Activated CD8-positive, alpha-beta memory T cell treated with anti-CD3 and anti-CD28 coated beads, Interleukin-2, amount 50 U/mL, for 24 hours (primary cell): ENCODE results near the gene LMTK2.
A peak's percentile ranks its signal among the peaks of the same experiment; 100 is the strongest.

Experiments used
- DNase-seq: peaks from one replicate; pipeline ENCODE4 v3.0.0-alpha.2; 2020; ENCODE audit errors: extremely low read depth

Gene LMTK2

DNA sequence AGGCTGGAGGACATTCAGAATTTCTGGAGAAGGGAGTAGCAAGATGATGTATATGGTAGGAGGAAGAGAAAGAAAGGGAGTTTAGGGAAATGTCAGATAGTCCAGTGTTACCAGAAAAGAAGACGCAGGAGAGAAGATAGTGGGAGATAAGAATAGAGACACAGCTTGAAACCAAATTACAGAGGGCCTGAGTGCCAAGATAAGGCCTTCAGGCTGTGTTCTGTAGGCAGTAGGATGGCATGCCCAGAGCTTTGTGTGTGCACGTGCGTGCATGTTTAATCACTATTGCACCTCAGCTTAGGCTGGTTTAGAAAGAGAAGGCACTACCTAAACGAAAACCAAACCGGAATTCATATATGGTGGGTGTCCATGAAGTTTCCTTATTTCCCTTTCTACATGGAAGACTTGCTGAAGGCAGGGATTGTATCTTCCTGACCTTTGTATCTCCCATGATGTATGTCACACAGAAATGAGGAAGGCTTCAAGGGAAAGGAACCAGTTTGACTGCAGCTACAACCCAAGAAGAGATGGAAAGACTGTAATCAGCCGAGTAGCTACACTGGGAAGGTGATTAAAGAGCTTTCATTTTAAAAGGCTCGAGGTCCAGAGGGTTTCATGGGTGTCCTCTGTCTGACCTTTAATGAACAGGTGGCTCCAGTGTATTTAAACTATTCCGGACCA, 68.7 kb downstream of the LMTK2 start:
- no peak for DNase-seq

DNA sequence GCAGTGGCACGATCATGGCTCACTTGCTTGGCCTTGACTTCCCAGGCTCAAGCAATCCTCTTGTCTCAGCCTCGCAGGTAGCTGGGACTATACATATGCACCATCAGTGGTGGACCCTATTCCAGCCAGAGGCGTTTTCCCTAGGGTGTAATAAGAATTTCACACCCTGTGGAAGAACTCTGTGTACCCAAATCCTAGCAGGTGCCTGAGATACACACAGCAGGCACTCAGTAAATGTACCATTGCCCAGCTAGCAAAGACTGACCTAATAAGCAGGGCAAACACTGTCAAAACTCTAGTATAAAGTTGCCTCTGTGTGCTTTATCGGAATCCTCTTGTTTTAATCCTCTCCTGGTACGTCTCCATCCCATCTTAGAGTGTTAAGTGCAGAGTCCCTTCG, 70.9 kb downstream of the LMTK2 start:
- no peak for DNase-seq

DNA sequence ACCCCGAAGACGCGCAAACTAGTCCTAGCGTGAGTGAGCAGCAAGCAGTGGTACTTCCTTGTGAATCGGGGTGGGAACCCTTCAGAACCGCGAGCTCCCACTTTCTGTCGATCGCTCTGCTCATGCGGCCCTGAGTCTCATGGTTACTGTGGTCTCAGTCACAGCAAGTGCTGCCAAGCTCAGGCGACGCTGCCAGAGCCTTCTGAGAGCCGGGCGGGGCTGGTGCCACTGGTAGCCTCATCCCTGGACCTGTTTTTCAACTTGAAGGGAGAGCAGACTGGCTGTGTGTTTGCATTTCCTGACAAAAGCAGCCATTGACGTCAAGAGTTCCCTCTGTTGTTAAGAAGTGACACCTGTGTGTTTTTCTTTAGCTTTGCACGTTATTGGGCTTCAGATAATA, 71.7 kb downstream of the LMTK2 start:
- DNase-seq, result no peak

DNA sequence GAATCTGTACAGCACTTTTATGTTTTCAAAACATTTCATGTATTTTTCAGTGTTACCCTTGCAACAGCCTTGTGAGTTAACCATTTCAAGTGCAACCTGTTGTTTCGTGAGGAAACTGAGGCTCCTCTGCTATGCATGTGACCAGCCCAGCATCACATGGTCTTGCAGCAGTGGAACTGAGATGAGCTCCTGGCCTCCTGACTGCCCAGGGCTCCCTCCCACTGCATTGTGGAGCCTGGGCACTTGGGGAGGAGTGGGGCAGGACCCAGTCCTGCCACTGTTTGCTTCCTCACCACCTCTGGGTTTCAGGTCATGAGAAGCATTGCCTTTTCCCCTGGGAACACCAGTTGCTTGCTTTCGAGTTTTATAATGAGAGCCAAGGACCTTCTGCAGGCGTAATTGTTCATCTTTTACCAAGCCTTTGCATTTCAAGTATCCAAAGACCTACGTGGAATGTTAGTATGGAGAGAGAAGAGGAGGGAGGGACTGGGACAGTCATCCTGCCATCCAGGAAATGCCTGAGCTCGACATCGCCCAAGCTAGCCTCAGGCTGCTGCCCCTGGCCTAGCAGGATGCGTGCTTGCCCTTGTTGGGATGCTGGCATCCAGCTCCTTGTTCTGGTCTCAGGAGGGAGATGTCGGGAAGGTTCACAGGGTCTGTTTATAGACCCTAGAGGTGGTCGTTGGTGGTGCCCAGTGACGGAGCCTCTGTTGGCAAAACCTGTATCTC, 72.3 kb downstream of the LMTK2 start:
- DNase-seq, result no peak

DNA sequence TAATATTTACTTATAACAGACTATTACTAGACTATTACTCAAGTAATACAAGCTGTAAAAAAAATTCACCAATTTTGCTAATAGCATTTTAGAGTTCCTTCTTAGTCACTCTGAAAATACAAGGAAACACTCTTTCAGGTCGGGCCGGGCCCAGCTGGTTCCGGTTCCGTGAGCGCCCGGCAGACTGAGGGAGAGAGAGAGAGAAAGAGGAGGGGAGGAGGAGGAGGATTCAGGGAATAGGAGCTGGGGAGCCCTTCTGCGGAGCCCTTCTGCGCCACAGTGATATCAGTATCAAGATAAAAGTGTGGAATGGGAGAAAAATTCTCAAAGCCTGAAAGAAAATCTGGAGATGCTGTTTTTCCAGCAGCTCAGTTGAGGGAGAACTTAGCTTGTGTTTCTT, 74.1 kb downstream of the LMTK2 start:
- DNase-seq, result no peak

DNA sequence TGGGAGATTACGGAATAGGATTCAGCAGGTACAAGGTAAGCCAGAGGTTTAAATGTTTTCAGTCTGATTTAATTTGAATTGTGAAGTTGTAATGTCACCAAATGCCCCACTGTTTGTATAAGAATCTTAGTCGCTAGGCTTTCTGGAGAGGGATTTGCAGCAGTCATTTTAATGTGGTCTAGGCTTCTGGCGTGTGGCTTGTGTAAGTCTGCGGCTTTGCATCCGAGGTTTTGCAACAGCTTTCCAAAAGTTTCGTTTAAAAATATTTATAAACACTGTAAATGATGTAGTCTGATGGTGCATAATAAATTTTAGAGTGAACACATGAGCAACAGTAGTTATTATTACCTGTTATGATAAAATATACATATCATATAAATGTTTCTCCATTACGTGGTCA, 78.4 kb downstream of the LMTK2 start:
- no peak for DNase-seq

DNA sequence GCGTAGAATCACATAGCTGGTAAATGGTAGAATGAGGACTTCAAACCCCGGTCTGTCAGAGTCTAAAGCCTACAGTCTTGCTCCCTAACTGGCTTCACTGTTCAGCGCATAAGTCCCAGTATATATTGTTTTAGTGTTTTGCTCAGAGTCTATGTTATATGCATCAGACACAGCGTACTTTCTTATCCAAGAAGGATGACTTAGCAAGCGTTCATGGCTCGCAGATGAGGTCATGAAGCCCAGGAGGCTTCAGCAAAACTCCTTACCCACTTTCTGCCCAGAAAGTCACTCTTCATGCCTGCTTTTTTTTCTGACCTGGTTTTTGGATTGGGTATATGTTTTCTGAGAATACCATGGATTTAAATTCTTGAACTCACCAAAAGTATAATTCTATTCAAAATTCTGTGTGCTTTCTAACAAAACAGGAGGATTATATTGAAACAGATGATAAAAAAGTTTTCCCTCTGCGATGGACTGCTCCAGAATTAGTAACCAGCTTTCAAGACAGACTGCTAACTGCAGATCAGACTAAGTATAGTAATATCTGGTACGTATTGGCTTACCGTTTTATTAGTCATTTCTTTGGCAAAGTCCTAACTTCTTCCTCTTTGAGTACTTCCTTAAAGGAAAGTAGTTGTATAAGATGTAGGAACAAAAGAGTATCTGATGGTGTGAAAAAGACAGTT, 79.9 kb downstream of the LMTK2 start:
- no peak for DNase-seq

DNA sequence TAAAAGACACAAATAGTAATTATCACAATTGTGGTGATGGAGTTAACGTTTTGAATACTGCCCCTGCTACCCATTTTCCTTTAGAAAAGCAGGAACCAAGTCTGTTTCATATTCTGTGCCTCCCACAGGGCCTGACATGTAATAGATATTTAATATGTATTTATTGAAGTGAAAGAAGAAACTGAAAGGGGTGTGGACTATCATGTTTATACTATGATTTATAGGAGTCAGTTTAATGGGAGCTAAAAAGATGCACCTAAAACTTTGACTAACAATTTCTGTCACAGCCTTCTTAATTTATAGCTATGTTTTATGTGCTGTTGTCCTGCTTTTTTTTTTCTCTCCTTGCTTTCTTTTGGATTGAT, 80.5 kb downstream of the LMTK2 start:
- no peak for DNase-seq

DNA sequence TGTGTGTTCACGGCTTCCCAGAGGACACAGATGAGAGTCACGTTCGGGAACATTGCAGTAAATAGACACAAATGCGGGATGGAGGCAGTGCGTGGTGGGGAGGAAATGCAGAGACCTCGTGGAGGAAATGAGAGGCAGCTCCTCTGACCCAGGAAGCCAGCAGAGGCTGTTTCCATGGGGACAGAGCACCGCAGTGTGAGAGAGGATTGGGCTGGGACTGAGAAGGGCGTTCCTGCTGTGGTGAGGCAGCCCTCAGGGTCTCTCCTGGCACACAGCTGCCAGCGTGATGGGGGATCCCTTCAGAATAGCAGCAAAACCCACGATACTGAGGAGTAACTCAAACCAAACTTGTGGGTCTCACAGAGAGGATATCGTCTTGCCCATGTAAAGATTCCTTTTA, 82.9 kb downstream of the LMTK2 start:
- no peak for DNase-seq

DNA sequence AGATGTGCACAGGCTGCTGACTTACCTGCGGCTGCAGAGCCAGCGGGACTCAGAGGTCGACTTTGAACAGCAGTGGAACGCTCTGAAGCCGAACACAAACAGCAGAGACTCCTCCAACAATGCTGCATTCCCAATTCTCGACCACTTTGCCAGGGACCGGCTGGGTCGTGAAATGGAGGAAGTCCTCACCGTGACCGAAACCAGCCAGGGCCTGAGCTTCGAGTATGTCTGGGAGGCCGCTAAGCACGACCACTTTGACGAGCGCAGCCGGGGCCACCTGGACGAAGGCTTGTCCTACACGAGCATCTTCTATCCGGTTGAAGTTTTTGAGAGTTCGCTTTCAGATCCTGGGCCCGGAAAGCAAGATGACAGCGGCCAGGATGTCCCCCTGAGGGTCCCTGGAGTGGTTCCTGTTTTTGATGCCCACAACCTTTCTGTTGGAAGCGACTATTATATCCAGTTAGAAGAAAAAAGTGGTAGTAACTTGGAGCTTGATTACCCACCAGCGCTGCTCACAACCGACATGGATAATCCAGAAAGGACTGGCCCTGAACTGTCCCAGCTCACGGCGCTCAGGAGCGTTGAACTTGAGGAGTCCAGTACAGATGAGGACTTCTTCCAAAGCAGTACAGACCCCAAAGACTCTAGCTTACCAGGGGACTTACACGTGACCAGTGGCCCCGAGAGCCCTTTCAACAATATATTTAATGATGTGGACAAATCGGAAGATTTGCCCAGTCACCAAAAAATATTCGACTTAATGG, 85.2 kb downstream of the LMTK2 start:
- DNase-seq, result no peak

DNA sequence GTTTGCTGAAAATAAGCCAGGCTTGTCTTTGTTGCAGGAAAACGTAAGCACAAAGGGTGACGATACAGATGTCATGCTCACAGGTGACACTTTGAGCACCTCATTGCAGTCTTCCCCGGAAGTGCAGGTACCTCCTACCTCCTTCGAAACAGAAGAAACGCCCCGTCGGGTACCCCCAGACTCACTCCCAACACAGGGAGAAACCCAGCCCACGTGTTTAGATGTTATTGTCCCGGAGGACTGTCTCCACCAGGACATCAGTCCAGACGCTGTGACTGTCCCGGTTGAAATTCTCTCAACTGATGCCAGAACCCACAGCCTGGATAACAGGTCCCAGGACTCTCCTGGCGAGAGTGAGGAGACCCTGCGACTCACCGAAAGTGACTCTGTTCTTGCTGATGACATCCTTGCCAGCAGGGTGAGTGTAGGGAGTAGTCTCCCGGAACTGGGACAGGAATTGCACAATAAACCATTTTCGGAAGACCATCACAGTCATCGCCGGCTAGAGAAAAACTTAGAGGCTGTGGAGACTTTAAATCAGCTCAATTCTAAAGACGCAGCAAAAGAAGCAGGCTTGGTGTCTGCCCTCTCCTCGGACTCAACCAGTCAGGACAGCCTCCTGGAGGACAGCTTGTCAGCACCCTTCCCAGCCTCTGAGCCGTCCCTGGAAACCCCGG, 86.3 kb downstream of the LMTK2 start:
- no peak for DNase-seq

DNA sequence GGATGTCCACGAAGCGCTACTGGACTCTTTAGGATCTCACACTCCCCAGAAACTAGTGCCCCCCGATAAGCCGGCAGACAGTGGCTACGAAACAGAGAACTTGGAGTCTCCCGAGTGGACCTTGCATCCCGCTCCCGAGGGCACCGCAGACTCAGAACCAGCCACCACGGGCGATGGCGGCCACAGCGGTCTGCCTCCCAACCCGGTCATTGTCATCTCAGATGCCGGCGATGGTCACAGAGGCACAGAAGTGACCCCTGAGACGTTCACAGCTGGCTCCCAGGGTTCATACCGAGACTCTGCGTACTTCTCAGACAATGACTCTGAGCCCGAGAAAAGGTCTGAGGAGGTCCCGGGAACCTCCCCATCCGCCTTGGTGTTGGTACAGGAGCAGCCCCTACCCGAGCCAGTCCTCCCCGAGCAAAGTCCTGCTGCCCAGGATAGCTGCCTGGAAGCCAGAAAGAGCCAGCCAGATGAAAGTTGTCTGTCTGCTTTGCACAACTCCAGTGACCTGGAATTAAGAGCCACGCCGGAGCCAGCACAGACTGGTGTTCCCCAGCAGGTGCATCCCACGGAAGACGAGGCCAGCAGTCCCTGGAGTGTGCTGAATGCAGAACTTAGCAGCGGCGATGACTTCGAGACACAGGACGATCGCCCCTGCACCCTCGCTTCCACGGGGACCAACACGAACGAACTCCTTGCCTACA, 87.0 kb downstream of the LMTK2 start:
- DNase-seq, result no peak

DNA sequence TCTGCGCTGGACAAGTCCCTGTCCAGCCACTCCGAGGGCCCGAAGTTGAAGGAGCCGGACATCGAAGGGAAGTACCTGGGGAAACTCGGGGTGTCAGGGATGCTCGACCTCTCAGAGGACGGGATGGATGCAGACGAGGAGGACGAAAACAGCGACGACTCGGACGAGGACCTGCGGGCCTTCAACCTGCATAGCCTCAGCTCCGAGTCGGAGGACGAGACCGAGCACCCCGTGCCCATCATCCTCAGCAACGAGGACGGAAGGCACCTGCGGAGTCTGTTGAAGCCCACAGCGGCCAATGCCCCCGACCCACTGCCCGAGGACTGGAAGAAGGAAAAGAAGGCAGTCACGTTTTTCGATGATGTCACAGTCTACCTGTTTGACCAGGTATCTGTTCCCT, 87.5 kb downstream of the LMTK2 start:
- DNase-seq, result no peak

DNA sequence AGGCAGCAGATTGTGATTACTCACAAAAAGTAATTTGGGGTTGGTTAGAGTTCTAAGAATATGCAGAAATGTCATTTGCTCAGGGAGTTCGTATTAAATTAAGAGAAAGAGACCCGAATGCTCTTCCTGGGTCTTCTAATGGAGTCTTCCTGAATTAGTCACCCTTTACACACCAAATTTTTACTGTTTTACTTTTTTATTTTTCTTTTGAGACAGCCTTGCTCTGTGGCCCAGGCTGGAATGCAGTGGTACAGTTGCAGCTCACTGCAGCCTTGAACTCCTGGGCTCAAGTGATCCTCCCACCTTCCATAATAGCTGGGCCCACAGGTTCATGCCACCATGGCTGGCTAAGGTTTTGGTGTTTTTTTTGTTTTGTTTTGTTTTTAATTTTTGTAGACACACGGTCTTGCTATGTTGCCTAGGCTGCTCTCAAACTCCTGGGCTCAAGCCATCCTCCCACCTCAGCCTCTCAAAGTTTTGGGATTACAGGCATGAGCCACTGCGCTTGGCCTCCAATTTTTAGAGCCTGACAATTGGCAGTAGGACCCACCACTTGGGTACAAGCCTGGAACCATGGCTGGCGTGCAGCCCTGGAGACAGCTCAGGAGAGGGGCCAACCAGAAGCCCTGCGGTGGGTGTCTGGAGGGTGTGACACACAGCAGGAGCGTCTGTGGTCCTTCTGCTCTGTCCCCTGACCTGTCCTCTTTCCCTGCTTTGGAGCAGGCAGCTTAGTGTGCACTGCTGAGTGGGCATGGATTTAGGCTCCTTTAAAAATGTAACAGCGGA, 88.2 kb downstream of the LMTK2 start:
- DNase-seq, result no peak

DNA sequence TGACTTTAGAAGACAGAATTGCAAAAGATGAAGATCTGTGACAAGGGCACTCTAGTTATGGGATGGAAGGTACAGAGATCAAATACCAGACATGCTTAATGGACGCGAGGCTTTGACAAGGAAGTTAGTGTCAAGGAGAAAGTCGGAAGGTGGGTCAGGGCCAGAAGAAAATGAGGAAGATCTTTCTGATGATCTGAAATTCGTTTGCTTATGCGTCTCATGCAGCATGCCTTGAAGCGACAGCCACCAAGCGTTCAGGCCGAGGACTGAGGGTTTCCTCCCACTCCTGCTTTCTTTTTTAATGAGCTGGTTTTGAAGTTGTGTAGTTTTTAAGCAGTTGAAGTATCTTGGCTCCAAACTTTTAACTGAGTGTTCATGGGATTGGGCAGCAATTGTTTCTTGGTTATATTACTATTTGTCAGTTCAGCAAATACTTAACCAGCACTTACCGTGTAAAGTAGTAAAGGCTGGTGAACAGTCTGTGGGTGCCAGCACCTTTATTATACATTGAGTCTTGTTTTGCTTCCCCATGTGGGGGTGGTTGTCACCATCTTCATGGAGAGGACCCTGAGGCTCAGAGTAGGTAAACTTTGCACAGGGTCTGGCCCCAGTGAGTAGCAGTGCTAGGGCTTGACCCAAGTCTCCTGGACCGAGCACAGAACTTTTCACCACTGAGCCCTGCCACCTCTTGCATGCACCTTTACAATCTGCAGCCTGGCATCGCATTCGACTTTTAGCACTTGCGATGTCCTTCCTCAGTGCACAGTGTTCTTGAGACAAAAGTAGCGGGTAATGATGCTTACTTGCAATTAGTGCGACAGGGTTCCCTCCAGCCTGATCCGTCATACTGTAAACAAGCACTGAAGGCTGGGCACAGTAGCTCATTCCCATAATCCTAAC, 90.3 kb downstream of the LMTK2 start:
- no peak for DNase-seq

DNA sequence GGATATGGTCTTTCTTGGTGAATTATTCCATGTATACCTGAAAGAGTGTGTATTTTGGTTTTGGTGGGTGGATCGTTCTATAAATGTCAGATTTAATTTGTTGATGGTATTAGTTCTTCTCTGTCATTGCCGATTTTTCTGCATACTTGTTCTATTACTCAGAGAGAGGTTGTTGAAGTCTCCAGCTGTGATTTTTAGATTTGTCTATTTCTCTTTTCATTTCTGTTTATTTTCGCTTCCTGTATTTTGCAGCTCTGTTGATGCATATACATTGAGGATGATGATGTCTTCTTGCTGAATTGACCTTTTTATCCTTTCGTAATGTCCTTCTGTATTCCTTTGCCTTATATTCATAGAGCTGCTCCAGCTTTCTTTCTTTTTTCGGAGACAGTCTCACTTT, 92.5 kb downstream of the LMTK2 start:
- DNase-seq, result no peak

DNA sequence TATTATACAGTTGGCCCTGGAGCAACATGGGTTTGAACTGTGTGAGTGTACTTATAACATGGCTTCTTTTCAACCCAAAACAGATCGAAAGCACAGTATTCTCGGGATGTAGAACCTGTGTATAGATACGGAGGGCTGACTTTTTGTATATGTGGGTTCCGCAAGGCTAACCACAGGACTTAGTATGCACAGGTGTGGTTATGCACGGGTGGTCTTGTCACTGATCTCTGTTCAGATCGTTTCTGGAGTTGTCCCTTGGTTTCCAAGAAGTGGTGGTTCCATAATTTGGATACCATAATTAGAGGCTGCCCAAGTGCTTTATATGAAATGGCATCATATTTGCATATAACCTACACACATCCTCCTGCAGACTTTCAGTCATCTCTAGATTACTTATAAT, 93.7 kb downstream of the LMTK2 start:
- DNase-seq, result no peak

DNA sequence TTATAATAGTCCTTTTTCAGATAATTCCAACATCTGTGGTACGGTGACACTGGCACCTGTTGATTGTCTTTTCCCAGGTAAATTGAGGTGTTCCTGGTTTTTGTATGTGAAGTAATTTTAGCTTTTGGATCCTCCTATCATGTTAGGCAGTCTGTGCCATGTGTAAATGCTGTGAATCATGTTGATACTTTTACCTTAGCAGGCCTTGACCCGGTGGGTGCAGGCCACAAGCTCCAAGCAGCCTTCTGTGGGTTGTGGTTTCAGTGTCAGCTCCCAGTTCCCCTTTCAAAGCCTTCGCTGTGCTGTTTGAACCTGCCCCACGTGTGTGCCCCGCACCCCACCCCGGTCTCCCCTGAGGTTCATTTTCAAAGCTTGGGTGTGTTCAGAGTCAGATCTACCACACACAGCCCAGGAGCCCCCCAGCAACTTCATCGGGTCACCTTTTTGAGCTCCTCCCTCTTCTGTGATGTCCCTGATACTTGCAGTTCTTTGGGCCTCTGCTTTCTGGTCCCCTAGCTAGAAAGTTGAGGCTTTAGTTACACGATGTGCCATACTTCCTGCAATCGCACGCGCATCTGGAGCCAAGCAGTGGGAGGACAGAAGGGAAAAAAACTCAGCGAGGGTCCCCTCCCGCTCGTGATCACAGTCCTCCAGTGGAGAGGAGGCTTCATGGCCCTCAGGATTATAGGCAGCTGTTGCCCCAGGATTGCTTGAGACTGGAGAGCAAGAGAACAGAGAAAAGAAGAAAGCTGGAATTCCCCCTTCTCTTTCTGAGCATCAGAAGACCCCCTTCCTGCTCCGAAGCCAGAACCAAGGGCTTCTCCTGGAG, 95.9 kb downstream of the LMTK2 start:
- DNase-seq, result peak; percentile 18
